SK-N-MC (cell line): ENCODE results near the gene TM4SF1.

ENCODE experiments used
- EZH2 ChIP-seq: fragments of 200-600 bp; sonication (generic); IDR thresholded peaks from one replicate; pipeline ENCODE4 v1.6.1; 2017; ENCODE audit warnings: antibody characterized with exemption
- FOXP2 ChIP-seq: optimal IDR thresholded peaks from 2 replicates; pipeline ENCODE3; 2011; ENCODE audit warnings: mild to moderate bottlenecking, moderate library complexity; ENCODE audit not compliant: insufficient read depth; ENCODE audit errors: extremely low read length, control extremely low read depth
- POLR2AphosphoS5 ChIP-seq: IDR thresholded peaks from 2 replicates; pipeline ENCODE4 v1.6.1; 2012; ENCODE audit warnings: mild to moderate bottlenecking, low read depth, low read length, borderline replicate concordance

DNA sequence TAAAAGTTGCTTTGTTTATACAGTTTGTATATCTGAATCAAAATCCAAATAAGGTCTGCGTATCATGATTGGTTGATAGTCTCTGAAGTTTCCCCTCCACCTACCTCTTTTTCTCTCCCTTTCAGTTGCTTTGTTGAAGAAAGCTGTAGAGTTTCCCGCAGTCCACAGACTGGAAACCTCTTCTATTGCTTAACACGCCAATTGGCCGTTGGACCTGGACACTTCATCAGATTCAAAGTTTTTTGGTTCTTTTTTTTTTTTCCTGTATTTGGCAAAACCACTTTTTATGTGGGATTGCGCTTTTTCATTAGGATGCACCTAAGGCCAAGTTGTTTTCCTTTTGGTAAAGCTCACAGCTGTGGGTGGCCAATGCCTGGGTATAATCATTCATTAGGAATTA lies 14.5 kb upstream of the TM4SF1 start:
- TF ChIP-seq EZH2 (no peak), POLR2AphosphoS5 (no peak), FOXP2 (no peak)
